PC-9 (cell line): ENCODE data around the gene ZDHHC17.

Experiments used
- CTCF ChIP-seq: fragments of 200-600 bp; sonication (generic); conservative IDR thresholded peaks from 2 replicates; pipeline ENCODE4 v1.6.1; 2017; ENCODE audit warnings: mixed run types, antibody characterized with exemption, mild to moderate bottlenecking, moderate library complexity
- EZH2 ChIP-seq: fragments of 200-600 bp; sonication (generic); IDR thresholded peaks from 2 replicates; pipeline ENCODE4 v1.8.0; 2017; ENCODE audit warnings: antibody characterized with exemption, low read depth

GRCh38 chr12:76810671-76811419 lies 46.9 kb downstream of the ZDHHC17 start:
- no peak for TF ChIP-seq CTCF
- TF ChIP-seq EZH2, result no peak
